HepG2 (cell line): ENCODE results near the gene ANKS1A. TPM values are rescaled to one million over a fixed set of nuclear protein-coding genes. Genes with fewer than 3 reads are reported as not detected.

ENCODE experiments used
- ARHGAP35 ChIP-seq: sonication (generic); formaldehyde crosslinking; IDR thresholded peaks from 2 replicates; pipeline ENCODE4 v1.9.0; 2022; ENCODE audit warnings: mild to moderate bottlenecking, inconsistent platforms, moderate library complexity, missing genetic modification reagents, borderline replicate concordance
- BRD4 ChIP-seq: sonication (generic); formaldehyde crosslinking; IDR thresholded peaks from 2 replicates; pipeline ENCODE4 v1.4.0; 2020; ENCODE audit warnings: missing genetic modification reagents
- CBX1 ChIP-seq: IDR thresholded peaks from one replicate; pipeline ENCODE4 v1.6.1; 2016; ENCODE audit warnings: antibody characterized with exemption, low read depth
- CC2D1A ChIP-seq: sonication (generic); formaldehyde crosslinking; IDR thresholded peaks from 2 replicates; pipeline ENCODE4 v1.8.1; 2023; ENCODE audit warnings: mild to moderate bottlenecking, missing genetic modification reagents
- MATR3 ChIP-seq: sonication (generic); formaldehyde crosslinking; IDR thresholded peaks from 2 replicates; pipeline ENCODE4 v1.4.0; 2020; ENCODE audit warnings: missing genetic modification reagents
- MEIS2 ChIP-seq: sonication (generic); formaldehyde crosslinking; IDR thresholded peaks from 2 replicates; pipeline ENCODE4 v1.9.0; 2021; ENCODE audit warnings: mild to moderate bottlenecking, missing genetic modification reagents
- MXI1 ChIP-seq: IDR thresholded peaks from 3 replicates; pipeline ENCODE4 v1.6.1; 2012; ENCODE audit warnings: low read depth, low read length, inconsistent platforms, borderline replicate concordance
- NAIF1 ChIP-seq: sonication (generic); formaldehyde crosslinking; IDR thresholded peaks from 2 replicates; pipeline ENCODE4 v1.5.0; 2020; ENCODE audit warnings: mild to moderate bottlenecking, missing genetic modification reagents, borderline replicate concordance
- PITX1 ChIP-seq: sonication (generic); formaldehyde crosslinking; IDR thresholded peaks from 2 replicates; pipeline ENCODE4 v1.5.1; 2020; ENCODE audit warnings: mild to moderate bottlenecking, missing genetic modification reagents
- POLR2A ChIP-seq, 2 experiments: IDR thresholded peaks; 2 replicates each; pipeline ENCODE4 v1.6.1; 2011; ENCODE audit warnings: low read depth in 2 of 2, low read length in 2 of 2, mild to moderate bottlenecking in 1 of 2, moderate library complexity in 1 of 2; ENCODE audit not compliant: insufficient read depth in 1 of 2
- RARA ChIP-seq: IDR thresholded peaks from 2 replicates; pipeline ENCODE4 v1.6.1; 2016; ENCODE audit warnings: missing genetic modification reagents, missing compliant biosample characterization
- RXRA ChIP-seq: sonication (generic); formaldehyde crosslinking; IDR thresholded peaks from 2 replicates; pipeline ENCODE4 v1.5.1; 2020; ENCODE audit warnings: missing genetic modification reagents
- SNAPC2 ChIP-seq: sonication (generic); formaldehyde crosslinking; IDR thresholded peaks from 2 replicates; pipeline ENCODE4 v1.8.1; 2022; ENCODE audit warnings: mild to moderate bottlenecking, missing genetic modification reagents
- TP53 ChIP-seq: sonication (generic); formaldehyde crosslinking; conservative IDR thresholded peaks from 2 replicates; pipeline ENCODE4 v1.4.0; 2020; ENCODE audit warnings: missing genetic modification reagents
- ZBTB38 ChIP-seq: sonication (generic); formaldehyde crosslinking; IDR thresholded peaks from 2 replicates; pipeline ENCODE4 v1.5.1; 2020; ENCODE audit warnings: mild to moderate bottlenecking, missing genetic modification reagents
- ZNF468 ChIP-seq: sonication (generic); formaldehyde crosslinking; IDR thresholded peaks from 2 replicates; pipeline ENCODE4 v1.8.0; 2022; ENCODE audit warnings: mild to moderate bottlenecking, moderate library complexity, missing genetic modification reagents
- ZNF607 ChIP-seq: sonication (generic); formaldehyde crosslinking; IDR thresholded peaks from 2 replicates; pipeline ENCODE4 v1.5.1; 2020; ENCODE audit warnings: missing genetic modification reagents, mild to moderate bottlenecking, borderline replicate concordance
- ZNF660 ChIP-seq: sonication (generic); formaldehyde crosslinking; IDR thresholded peaks from 2 replicates; pipeline ENCODE4 v1.5.1; 2020; ENCODE audit warnings: mild to moderate bottlenecking, low read depth, missing genetic modification reagents, borderline replicate concordance
- ZNF737 ChIP-seq: sonication (generic); formaldehyde crosslinking; IDR thresholded peaks from 2 replicates; pipeline ENCODE4 v1.5.0; 2020; ENCODE audit warnings: missing genetic modification reagents, mild to moderate bottlenecking, borderline replicate concordance
- polyA plus RNA-seq, 8 experiments: library from polyadenylated mRNA; depleted of rRNA in 3 of 8; stranded (reverse) in 7 of 8; unstranded in 1 of 8; fragments of >200 nt; fragmentation: Illumina TruSeq in 4 of 8; extraction: Trizol in 4 of 8; gene quantifications; 2 replicates each; pipeline versions ENCODE4 v1.2.1 to v1.2.3, GENCODE V29; 2011 to 2016; ENCODE audit warnings: low read depth in 4 of 8, missing spikeins in 1 of 8, mixed read lengths in 1 of 8; ENCODE audit not compliant: insufficient read depth in 1 of 8
- total RNA-seq, 5 experiments: library from RNA; depleted of rRNA; stranded (reverse); fragments of >200 nt; fragmentation: Illumina TruSeq; extraction: Trizol; gene quantifications; 2 replicates each; pipeline ENCODE4 v1.2.3, GENCODE V29; 2016; ENCODE audit warnings: low read depth in 1 of 5
- TF ChIP-seq, protein P1 (sequence below): sonication (generic); formaldehyde crosslinking; IDR thresholded peaks from 2 replicates; pipeline ENCODE4 v1.5.0; 2020; ENCODE audit warnings: mild to moderate bottlenecking, missing genetic modification reagents, borderline replicate concordance
- TF ChIP-seq, protein P2 (sequence below): sonication (generic); formaldehyde crosslinking; IDR thresholded peaks from 2 replicates; pipeline ENCODE4 v1.4.0; 2020; ENCODE audit warnings: mild to moderate bottlenecking, low read depth, missing genetic modification reagents
- TF ChIP-seq, protein P3 (sequence below): sonication (generic); formaldehyde crosslinking; IDR thresholded peaks from 2 replicates; pipeline ENCODE4 v1.4.0; 2020; ENCODE audit warnings: missing genetic modification reagents
- TF ChIP-seq, protein P4 (sequence below): sonication (generic); formaldehyde crosslinking; conservative IDR thresholded peaks from 2 replicates; pipeline ENCODE4 v1.4.0; 2020; ENCODE audit warnings: missing genetic modification reagents

The ANKS1A gene
- total and polyA plus RNA-seq, 2 of the 13 experiments (the other 11 are each of a cell fraction or from before 2014, with no cell fraction given), result 7.2 to 15.1 TPM

DNA sequence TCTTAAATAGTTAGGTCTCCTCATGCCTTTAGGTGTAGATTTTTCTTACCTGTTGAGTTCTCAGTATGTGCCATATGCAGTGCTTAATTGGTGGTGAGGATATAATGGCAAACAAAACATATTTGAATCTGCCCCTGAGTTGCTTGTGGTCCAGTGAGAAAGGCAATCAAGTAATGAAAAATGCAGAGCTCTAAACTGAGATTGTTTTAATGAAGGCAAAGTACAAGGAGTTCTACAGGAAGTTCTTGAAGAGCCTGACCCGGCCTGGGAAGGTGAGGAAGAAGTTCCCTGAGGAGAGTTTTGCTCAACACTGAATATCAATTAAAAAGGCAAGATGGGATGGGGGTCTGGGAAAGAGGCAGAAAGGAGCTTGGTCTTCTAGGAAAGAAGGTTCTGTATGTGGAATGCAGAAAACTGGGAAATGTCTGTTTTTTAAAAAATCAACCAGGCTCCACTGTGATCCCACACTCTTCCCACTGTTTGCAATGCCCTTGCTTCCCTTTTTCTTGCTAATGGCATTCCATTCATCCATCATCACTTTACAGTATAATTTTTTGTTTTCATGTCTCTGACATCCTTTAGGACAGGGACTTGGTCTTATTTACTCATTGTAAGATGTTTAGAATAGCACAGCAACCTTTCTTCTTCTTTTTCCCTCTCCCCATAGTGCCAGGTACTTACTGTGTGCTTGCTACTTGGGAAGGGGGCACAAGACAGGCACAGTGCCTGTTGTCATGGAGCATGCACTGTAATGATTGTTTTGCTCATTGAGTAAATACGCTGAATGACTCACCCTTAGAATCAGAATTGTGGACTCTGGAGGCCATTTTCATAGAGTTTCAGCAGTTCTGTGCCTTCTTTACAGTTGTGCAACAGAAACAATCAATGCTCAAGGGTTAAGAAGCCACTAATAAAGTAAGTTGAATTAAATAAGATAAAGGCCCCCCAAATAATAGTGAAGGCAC is 64.3 kb downstream of the ANKS1A start (continued):
- TF ChIP-seq, protein P1, sequence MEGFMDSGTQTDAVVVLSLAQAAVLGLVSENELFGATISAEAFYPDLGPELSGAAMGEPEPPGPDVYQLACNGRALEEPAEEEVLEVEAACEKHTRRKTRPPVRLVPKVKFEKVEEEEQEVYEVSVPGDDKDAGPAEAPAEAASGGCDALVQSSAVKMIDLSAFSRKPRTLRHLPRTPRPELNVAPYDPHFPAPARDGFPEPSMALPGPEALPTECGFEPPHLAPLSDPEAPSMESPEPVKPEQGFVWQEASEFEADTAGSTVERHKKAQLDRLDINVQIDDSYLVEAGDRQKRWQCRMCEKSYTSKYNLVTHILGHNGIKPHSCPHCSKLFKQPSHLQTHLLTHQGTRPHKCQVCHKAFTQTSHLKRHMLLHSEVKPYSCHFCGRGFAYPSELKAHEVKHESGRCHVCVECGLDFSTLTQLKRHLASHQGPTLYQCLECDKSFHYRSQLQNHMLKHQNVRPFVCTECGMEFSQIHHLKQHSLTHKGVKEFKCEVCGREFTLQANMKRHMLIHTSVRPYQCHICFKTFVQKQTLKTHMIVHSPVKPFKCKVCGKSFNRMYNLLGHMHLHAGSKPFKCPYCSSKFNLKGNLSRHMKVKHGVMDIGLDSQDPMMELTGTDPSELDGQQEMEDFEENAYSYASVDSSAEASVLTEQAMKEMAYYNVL (CRISPR knock-in tag), result no peak; the same call in 1 of the 2 replicates
- TF ChIP-seq SNAPC2 (CRISPR knock-in tag) (no peak), CBX1 (no peak), BRD4 (no peak), ZNF468 (CRISPR knock-in tag) (no peak), POLR2A (IDR thresholded peaks at IDR 0.05; ENCODE audit: insufficient read depth in 1 of 2, low read depth in 2 of 2, low read length in 2 of 2) (peak in 1 of 2 experiments; percentile 45; a peak in 1 of 4 replicates), RXRA (CRISPR knock-in tag) (no peak; the same call in 1 of the 2 replicates), ZBTB38 (CRISPR knock-in tag) (no peak), TP53 (CRISPR knock-in tag) (no peak), MEIS2 (CRISPR knock-in tag) (no peak), ZNF737 (CRISPR knock-in tag) (no peak), NAIF1 (CRISPR knock-in tag) (no peak), MXI1 (peak; percentile 63; the same call in 1 of the 3 replicates), CC2D1A (CRISPR knock-in tag) (no peak), MATR3 (CRISPR knock-in tag) (no peak), RARA (CRISPR knock-in tag) (no peak; the same call in 1 of the 2 replicates), ZNF660 (CRISPR knock-in tag) (no peak), PITX1 (no peak), ARHGAP35 (CRISPR knock-in tag) (no peak), ZNF607 (CRISPR knock-in tag) (no peak)
- TF ChIP-seq, protein P2, sequence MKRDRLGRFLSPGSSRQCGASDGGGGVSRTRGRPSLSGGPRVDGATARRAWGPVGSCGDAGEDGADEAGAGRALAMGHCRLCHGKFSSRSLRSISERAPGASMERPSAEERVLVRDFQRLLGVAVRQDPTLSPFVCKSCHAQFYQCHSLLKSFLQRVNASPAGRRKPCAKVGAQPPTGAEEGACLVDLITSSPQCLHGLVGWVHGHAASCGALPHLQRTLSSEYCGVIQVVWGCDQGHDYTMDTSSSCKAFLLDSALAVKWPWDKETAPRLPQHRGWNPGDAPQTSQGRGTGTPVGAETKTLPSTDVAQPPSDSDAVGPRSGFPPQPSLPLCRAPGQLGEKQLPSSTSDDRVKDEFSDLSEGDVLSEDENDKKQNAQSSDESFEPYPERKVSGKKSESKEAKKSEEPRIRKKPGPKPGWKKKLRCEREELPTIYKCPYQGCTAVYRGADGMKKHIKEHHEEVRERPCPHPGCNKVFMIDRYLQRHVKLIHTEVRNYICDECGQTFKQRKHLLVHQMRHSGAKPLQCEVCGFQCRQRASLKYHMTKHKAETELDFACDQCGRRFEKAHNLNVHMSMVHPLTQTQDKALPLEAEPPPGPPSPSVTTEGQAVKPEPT (CRISPR knock-in tag), result no peak
- TF ChIP-seq, protein P3, sequence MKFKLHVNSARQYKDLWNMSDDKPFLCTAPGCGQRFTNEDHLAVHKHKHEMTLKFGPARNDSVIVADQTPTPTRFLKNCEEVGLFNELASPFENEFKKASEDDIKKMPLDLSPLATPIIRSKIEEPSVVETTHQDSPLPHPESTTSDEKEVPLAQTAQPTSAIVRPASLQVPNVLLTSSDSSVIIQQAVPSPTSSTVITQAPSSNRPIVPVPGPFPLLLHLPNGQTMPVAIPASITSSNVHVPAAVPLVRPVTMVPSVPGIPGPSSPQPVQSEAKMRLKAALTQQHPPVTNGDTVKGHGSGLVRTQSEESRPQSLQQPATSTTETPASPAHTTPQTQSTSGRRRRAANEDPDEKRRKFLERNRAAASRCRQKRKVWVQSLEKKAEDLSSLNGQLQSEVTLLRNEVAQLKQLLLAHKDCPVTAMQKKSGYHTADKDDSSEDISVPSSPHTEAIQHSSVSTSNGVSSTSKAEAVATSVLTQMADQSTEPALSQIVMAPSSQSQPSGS (CRISPR knock-in tag), result peak; percentile 63; the same call in 1 of the 2 replicates
- TF ChIP-seq, protein P4, sequence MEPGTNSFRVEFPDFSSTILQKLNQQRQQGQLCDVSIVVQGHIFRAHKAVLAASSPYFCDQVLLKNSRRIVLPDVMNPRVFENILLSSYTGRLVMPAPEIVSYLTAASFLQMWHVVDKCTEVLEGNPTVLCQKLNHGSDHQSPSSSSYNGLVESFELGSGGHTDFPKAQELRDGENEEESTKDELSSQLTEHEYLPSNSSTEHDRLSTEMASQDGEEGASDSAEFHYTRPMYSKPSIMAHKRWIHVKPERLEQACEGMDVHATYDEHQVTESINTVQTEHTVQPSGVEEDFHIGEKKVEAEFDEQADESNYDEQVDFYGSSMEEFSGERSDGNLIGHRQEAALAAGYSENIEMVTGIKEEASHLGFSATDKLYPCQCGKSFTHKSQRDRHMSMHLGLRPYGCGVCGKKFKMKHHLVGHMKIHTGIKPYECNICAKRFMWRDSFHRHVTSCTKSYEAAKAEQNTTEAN (CRISPR knock-in tag), result peak; percentile 99
